ENCODE data around the gene ALPK1. TPM values are rescaled to one million over a fixed set of nuclear protein-coding genes. Genes with fewer than 3 reads are reported as not detected.

Gene ALPK1
- total RNA-seq (10 to 100 TPM; 48.6 to 92.9 (median 62.6) TPM), polyA plus RNA-seq (1 to 10 TPM; 5.6 to 9.4 (median 8.7) TPM)
- long read RNA-seq, donor 1, full-length matches to known transcripts, result 1 of 1 reads
- long read RNA-seq, donor 1, partial matches to known transcripts, result 0 of 1 reads
- long read RNA-seq, donor 1, other reads (novel, unspliced or antisense), result 0 of 1 reads
- long read RNA-seq, donor 2, partial matches to known transcripts, result 29 of 29 reads
- long read RNA-seq, donor 2, other reads (novel, unspliced or antisense), result 0 of 29 reads

GRCh38 chr4:112296949-112297880 lies at the start of gene ALPK1:
TSS of gene ALPK1 (plus strand) at chr4:112297369.
- peaks cover 0 to 5% (median 0%) of the 10 kb centered on the region in 6 donors for H3K36me3 ChIP-seq

GRCh38 chr4:112251019-112251643 lies 46.0 kb upstream of the ALPK1 start:
- DNase-seq, result no peak
- no peaks in the 10 kb centered on the region for H3K9me3 ChIP-seq
- no peak overlapping the region for H3K4me3 ChIP-seq
- 90 to 97% (median 93%) methylated on average over 3 of the region's 3 CpGs for WGBS, 5 donors
- H3K4me1 ChIP-seq, result no peaks in the 10 kb centered on the region
- no peak for TF ChIP-seq POLR2A (IDR thresholded peaks at IDR 0.05)
- no peak for TF ChIP-seq POLR2AphosphoS5 (IDR thresholded peaks at IDR 0.05)
- TF ChIP-seq CTCF (IDR thresholded peaks at IDR 0.05 in 8 of 11, conservative IDR thresholded peaks at IDR 0.05 in 3 of 11), result no peak
- no peaks in the 10 kb centered on the region for H3K27me3 ChIP-seq (replicated peaks in 1 of 7)
- intact Hi-C loops (cut with DNase I; ENCODE audit: low total_unique reads), result no loop called here
- H3K36me3 ChIP-seq, result peaks cover 0 to 12% (median 2%) of the 10 kb centered on the region in 6 donors
- H3K27ac ChIP-seq, result no peak overlapping the region

More at GRCh38 chr4:112296949-112297880, at the start of gene ALPK1:
- H3K9me3 ChIP-seq, result no peaks in the 10 kb centered on the region
- H3K27ac ChIP-seq, result peak within 1 kb of the TSS; percentile 14 to 92 (median 88)
- TF ChIP-seq POLR2A (IDR thresholded peaks at IDR 0.05) (no peak), POLR2AphosphoS5 (IDR thresholded peaks at IDR 0.05) (no peak), CTCF (IDR thresholded peaks at IDR 0.05 in 8 of 11, conservative IDR thresholded peaks at IDR 0.05 in 3 of 11) (peak in 1 of 11 experiments; percentile 10)
- intact Hi-C loops (cut with DNase I; ENCODE audit: low total_unique reads), result no loop called here
- peaks cover 12 to 64% (median 36%) of the 10 kb centered on the region in 6 donors for H3K4me1 ChIP-seq
- WGBS, 5 donors, result 0 to 3% (median 1%) methylated on average over 4 of the region's 4 CpGs
- no peak for DNase-seq
- H3K4me3 ChIP-seq, result peak within 1 kb of the TSS; percentile 21 to 67 (median 34)
- no peaks in the 10 kb centered on the region for H3K27me3 ChIP-seq (replicated peaks in 1 of 7)

GRCh38 chr4:112252234-112252633 lies 44.9 kb upstream of the ALPK1 start:
- DNase-seq, result no peak
- no peak overlapping the region for H3K4me3 ChIP-seq
- intact Hi-C loops (cut with DNase I; ENCODE audit: low total_unique reads), result no loop called here
- H3K27ac ChIP-seq, result no peak overlapping the region
- H3K36me3 ChIP-seq, result peaks cover 0 to 17% (median 2%) of the 10 kb centered on the region in 6 donors
- TF ChIP-seq CTCF (IDR thresholded peaks at IDR 0.05 in 8 of 11, conservative IDR thresholded peaks at IDR 0.05 in 3 of 11), result no peak
- no peak for TF ChIP-seq POLR2AphosphoS5 (IDR thresholded peaks at IDR 0.05)
- no peak for TF ChIP-seq POLR2A (IDR thresholded peaks at IDR 0.05)
- no peaks in the 10 kb centered on the region for H3K4me1 ChIP-seq
- WGBS, 5 donors, result 89 to 98% (median 94%) methylated on average over 1 of the region's 1 CpG
- no peaks in the 10 kb centered on the region for H3K27me3 ChIP-seq (replicated peaks in 1 of 7)
- no peaks in the 10 kb centered on the region for H3K9me3 ChIP-seq

All from spleen (tissue), 13 donors.